AG08396 (cell line): ENCODE data around the gene DONSON.
"Not testable (repeated sequence)": the region's sequence is repeated elsewhere in the genome, so short reads cannot be mapped to it uniquely, and the experiment has no call there.

ENCODE experiments used
- DNase-seq: peaks from one replicate; pipeline ENCODE4 v3.0.0; 2012; ENCODE audit warnings: low spot score, mixed read lengths

The DONSON gene

GRCh38 chr21:33588485-33589335 is at the start of gene DONSON:
Gene DONSON (minus strand): TSS chr21:33588684. CDS start chr21:33588641, 43 bp downstream.
- peak; percentile 99 for DNase-seq

- DNase-seq: no peak
Observed at GRCh38 chr21:33634254-33634653, 45.8 kb upstream of the DONSON start.

GRCh38 chr21:33626151-33626550 is 37.7 kb upstream of the DONSON start:
- DNase-seq: not testable (repeated sequence)

- no peak for DNase-seq
Observed at GRCh38 chr21:33622253-33622652, 33.8 kb upstream of the DONSON start.

GRCh38 chr21:33619726-33620125 is 31.2 kb upstream of the DONSON start:
- DNase-seq: no peak

- no peak for DNase-seq
Observed at GRCh38 chr21:33618407-33618806, 29.9 kb upstream of the DONSON start.

- not testable (repeated sequence) for DNase-seq
Observed at GRCh38 chr21:33617565-33617964, 29.1 kb upstream of the DONSON start.

- DNase-seq: no peak
Observed at GRCh38 chr21:33611006-33611744, 22.7 kb upstream of the DONSON start.

GRCh38 chr21:33608559-33608958 is 20.1 kb upstream of the DONSON start:
- no peak for DNase-seq

- no peak for DNase-seq
Observed at GRCh38 chr21:33598051-33598450, 9.6 kb upstream of the DONSON start.

- DNase-seq: peak; percentile 44
Observed at GRCh38 chr21:33587792-33588484, 546 bp downstream of the DONSON start.

GRCh38 chr21:33586927-33587326 is 1.6 kb downstream of the DONSON start:
- no peak for DNase-seq

GRCh38 chr21:33584455-33584854 is 4.0 kb downstream of the DONSON start:
- no peak for DNase-seq

- no peak for DNase-seq
Observed at GRCh38 chr21:33578959-33579542, 9.4 kb downstream of the DONSON start.

GRCh38 chr21:33578214-33578613 is 10.3 kb downstream of the DONSON start:
- no peak for DNase-seq

GRCh38 chr21:33576741-33577141 is 11.7 kb downstream of the DONSON start:
- DNase-seq: not testable (repeated sequence)

- DNase-seq: no peak
Observed at GRCh38 chr21:33572350-33572749, 16.1 kb downstream of the DONSON start.

- DNase-seq: no peak
Observed at GRCh38 chr21:33569991-33570390, 18.5 kb downstream of the DONSON start.

GRCh38 chr21:33568448-33568847 is 20.0 kb downstream of the DONSON start:
- no peak for DNase-seq

- no peak for DNase-seq
Observed at GRCh38 chr21:33567914-33568313, 20.6 kb downstream of the DONSON start.

- no peak for DNase-seq
Observed at GRCh38 chr21:33566514-33566913, 22.0 kb downstream of the DONSON start.

GRCh38 chr21:33562389-33562788 is 26.1 kb downstream of the DONSON start:
- no peak for DNase-seq
